ENCODE data around the gene B9D1. TPM values are rescaled to one million over a fixed set of nuclear protein-coding genes. Genes with fewer than 3 reads are reported as not detected.
A peak's percentile ranks its signal among the peaks of the same experiment; 100 is the strongest.

B9D1 gene
- total and polyA plus RNA-seq, 2 of the 13 experiments (the other 11 are each of a cell fraction or from before 2014, with no cell fraction given), result 27.7 to 31.1 TPM

DNA sequence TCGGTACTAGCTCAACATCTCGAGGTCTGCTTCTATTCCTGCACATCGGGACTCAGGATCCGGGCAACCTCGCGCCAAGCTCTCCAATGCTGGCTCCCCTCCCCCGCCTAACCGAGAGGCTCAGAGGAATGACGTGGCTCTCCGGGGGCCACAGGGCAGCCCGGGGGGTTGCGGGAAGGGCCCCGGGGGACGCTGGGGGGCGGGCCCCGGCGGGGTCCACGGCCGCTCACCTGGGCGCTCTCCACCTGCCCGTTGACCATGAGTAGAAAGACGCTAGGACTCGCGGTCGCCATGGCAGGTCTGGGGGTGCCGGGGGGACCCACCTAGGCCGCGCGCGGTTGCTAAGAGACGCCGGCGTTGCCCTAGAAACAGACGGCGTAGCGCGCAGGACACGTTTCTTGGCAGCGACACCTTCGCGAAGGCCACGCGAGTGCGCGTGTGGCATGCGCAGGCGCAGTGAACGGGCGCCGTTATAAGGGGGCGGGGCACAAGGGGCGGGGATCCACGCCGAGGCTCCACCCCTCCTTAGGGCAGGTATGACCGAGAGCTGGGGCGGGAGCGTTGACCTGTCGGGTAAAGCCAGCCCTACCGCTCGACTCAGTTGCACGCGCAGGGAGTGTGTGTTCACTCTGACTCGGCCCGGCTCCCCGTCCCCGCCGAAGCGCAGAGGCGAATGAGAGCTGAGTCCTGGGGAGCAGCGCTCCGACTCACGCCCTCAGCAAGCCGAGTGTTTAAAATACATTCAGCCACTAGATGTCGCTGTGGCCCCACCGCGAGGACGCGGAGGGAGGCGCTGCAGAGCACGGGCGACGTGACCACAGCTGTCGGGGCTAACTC, at the start of gene B9D1 (continued):
- TF ChIP-seq ZNF589 (CRISPR knock-in tag; conservative IDR thresholded peaks at IDR 0.05) (no peak), ZNF530 (CRISPR knock-in tag; IDR thresholded peaks at IDR 0.05; ENCODE audit: low read depth) (no peak), HDAC6 (IDR thresholded peaks at IDR 0.05; ENCODE audit: low read depth, low read length) (no peak), PLRG1 (conservative IDR thresholded peaks at IDR 0.05) (no peak), HCFC1 (IDR thresholded peaks at IDR 0.05; ENCODE audit: low read depth, low read length) (no peak), ISL2 (CRISPR knock-in tag; IDR thresholded peaks at IDR 0.05) (0 out of 2 replicates have a peak, but pooled peaks have one; percentile 40), ZNF354B (CRISPR knock-in tag; IDR thresholded peaks at IDR 0.05) (peak; percentile 53; the same call in 1 of the 2 replicates), ZNF12 (CRISPR knock-in tag; IDR thresholded peaks at IDR 0.05) (0 out of 2 replicates have a peak, but pooled peaks have one; percentile 11), ARID2 (CRISPR knock-in tag; IDR thresholded peaks at IDR 0.05; ENCODE audit: borderline replicate concordance) (no peak), NFYC (CRISPR knock-in tag; IDR thresholded peaks at IDR 0.05) (no peak; the same call in 1 of the 2 replicates), MAFF (IDR thresholded peaks at IDR 0.05; ENCODE audit: low read depth, low read length) (no peak), ZNF430 (CRISPR knock-in tag; IDR thresholded peaks at IDR 0.05) (peak; percentile 51; the same call in 1 of the 2 replicates), FLYWCH1 (CRISPR knock-in tag; IDR thresholded peaks at IDR 0.05) (no peak), EEA1 (CRISPR knock-in tag; IDR thresholded peaks at IDR 0.05; ENCODE audit: borderline replicate concordance) (no peak; the same call in 1 of the 2 replicates), ZNF788 (CRISPR knock-in tag; IDR thresholded peaks at IDR 0.05; ENCODE audit: borderline replicate concordance) (peak; percentile 92; the same call in 1 of the 2 replicates), MIER2 (CRISPR knock-in tag; IDR thresholded peaks at IDR 0.05) (peak; percentile 61; the same call in 1 of the 2 replicates), ZNF30 (CRISPR knock-in tag; IDR thresholded peaks at IDR 0.05) (no peak; the same call in 1 of the 2 replicates), RFX3 (CRISPR knock-in tag; IDR thresholded peaks at IDR 0.05) (peak; percentile 96), ZNF75D (CRISPR knock-in tag; IDR thresholded peaks at IDR 0.05; ENCODE audit: borderline replicate concordance) (no peak), CENPX (CRISPR knock-in tag; IDR thresholded peaks at IDR 0.05) (no peak), ZNF775 (CRISPR knock-in tag; IDR thresholded peaks at IDR 0.05; ENCODE audit: borderline replicate concordance) (no peak), PAF1 (CRISPR knock-in tag; IDR thresholded peaks at IDR 0.05) (no peak)
- TF ChIP-seq, protein P1, sequence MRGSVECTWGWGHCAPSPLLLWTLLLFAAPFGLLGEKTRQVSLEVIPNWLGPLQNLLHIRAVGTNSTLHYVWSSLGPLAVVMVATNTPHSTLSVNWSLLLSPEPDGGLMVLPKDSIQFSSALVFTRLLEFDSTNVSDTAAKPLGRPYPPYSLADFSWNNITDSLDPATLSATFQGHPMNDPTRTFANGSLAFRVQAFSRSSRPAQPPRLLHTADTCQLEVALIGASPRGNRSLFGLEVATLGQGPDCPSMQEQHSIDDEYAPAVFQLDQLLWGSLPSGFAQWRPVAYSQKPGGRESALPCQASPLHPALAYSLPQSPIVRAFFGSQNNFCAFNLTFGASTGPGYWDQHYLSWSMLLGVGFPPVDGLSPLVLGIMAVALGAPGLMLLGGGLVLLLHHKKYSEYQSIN (CRISPR knock-in tag; IDR thresholded peaks at IDR 0.05; ENCODE audit: borderline replicate concordance), result no peak
- TF ChIP-seq, protein P2, sequence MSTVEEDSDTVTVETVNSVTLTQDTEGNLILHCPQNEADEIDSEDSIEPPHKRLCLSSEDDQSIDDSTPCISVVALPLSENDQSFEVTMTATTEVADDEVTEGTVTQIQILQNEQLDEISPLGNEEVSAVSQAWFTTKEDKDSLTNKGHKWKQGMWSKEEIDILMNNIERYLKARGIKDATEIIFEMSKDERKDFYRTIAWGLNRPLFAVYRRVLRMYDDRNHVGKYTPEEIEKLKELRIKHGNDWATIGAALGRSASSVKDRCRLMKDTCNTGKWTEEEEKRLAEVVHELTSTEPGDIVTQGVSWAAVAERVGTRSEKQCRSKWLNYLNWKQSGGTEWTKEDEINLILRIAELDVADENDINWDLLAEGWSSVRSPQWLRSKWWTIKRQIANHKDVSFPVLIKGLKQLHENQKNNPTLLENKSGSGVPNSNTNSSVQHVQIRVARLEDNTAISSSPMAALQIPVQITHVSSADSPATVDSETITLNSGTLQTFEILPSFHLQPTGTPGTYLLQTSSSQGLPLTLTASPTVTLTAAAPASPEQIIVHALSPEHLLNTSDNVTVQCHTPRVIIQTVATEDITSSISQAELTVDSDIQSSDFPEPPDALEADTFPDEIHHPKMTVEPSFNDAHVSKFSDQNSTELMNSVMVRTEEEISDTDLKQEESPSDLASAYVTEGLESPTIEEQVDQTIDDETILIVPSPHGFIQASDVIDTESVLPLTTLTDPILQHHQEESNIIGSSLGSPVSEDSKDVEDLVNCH (CRISPR knock-in tag; IDR thresholded peaks at IDR 0.05), result no peak
- TF ChIP-seq, protein P3, sequence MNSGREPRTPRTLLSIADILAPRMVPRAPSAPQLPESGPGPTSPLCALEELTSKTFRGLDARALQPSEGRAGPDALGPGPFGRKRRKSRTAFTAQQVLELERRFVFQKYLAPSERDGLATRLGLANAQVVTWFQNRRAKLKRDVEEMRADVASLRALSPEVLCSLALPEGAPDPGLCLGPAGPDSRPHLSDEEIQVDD (CRISPR knock-in tag; IDR thresholded peaks at IDR 0.05; ENCODE audit: borderline replicate concordance), result no peak
